Measurements from ENCODE around the gene GRIN3B.

GRIN3B gene

DNA sequence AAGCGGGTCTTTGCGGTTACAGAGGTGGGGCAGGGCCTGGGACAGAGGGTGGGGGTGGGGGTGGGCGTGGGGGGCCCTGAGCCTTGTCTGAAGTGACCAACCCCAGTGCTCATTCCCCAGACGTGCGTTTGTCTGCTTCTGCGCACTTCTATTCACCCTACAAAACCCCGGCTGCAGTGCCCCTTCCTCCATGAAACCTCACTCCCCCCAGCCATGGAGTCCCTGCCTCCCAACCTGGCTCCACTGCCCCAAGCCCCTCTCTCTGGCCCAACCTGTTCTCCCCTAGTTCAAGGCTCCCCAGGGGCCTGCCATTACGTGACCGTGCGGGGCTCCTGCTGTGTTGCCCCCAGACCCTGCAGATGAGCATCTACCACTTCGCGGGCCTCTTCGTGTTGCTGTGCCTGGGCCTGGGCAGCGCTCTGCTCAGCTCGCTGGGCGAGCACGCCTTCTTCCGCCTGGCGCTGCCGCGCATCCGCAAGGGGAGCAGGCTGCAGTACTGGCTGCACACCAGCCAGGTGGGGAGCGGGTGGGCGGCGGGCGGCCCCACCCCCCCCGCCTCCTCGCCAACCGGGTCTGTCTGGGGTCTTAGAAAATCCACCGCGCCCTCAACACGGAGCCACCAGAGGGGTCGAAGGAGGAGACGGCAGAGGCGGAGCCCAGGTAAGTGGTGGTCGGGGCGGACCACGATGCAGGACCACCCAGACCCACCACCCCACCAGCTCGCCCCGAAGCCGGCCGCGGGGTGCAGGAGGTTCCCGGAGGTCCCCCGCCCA is 8.2 kb downstream of the GRIN3B start:
- Histone ChIP-seq H3K27ac (no peak overlapping the region), H2AFZ (ENCODE audit: low read depth) (no peak overlapping the region), H3K4me1 (ENCODE audit: low read depth, poor library complexity, severe bottlenecking) (no peaks in the 10 kb centered on the region), H3K9ac (no peak overlapping the region), H3K4me3 (IDR thresholded peaks at IDR 0.05; ENCODE audit: insufficient read depth, low read depth, low read length) (no peak overlapping the region), H3K36me3 (ENCODE audit: insufficient read depth) (no peaks in the 10 kb centered on the region), H3K79me2 (ENCODE audit: insufficient read depth, low read depth) (no peaks in the 10 kb centered on the region), H3K4me2 (no peak overlapping the region), H4K20me1 (ENCODE audit: insufficient read depth) (no peaks in the 10 kb centered on the region), H3K27me3 (ENCODE audit: insufficient read depth, low read depth) (no peaks in the 10 kb centered on the region)
- TF ChIP-seq, protein P1, sequence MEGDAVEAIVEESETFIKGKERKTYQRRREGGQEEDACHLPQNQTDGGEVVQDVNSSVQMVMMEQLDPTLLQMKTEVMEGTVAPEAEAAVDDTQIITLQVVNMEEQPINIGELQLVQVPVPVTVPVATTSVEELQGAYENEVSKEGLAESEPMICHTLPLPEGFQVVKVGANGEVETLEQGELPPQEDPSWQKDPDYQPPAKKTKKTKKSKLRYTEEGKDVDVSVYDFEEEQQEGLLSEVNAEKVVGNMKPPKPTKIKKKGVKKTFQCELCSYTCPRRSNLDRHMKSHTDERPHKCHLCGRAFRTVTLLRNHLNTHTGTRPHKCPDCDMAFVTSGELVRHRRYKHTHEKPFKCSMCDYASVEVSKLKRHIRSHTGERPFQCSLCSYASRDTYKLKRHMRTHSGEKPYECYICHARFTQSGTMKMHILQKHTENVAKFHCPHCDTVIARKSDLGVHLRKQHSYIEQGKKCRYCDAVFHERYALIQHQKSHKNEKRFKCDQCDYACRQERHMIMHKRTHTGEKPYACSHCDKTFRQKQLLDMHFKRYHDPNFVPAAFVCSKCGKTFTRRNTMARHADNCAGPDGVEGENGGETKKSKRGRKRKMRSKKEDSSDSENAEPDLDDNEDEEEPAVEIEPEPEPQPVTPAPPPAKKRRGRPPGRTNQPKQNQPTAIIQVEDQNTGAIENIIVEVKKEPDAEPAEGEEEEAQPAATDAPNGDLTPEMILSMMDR (conservative IDR thresholded peaks at IDR 0.05; ENCODE audit: low read depth, low read length): no peak

DNA sequence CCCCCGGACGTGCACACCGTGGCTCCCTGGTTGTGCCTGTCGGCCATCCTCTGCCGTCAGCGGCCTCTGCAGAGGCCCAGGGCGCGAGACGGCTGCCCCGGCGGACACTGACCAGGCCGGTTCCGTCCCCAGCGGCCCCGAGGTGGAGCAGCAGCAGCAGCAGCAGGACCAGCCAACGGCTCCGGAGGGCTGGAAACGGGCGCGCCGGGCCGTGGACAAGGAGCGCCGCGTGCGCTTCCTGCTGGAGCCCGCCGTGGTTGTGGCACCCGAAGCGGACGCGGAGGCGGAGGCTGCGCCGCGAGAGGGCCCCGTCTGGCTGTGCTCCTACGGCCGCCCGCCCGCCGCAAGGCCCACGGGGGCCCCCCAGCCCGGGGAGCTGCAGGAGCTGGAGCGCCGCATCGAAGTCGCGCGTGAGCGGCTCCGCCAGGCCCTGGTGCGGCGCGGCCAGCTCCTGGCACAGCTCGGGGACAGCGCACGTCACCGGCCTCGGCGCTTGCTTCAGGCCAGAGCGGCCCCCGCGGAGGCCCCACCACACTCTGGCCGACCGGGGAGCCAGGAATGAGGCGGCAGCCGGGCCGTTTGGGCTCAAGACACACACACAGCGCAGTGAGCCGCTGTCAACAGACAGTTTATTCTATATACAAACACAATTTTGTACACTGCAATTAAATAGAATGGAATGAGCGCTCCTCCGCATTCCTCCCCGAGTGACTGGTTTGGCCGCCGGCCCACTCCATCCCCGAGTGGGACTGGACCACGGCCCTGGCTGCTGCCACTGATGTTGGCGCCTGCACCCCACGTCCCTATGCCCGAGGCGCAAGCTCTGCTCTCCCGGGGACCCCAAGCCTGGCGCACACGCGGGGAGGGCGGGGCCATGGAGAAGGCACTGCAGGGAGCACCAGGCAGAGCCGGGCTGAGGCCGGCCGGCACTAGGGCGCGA is 9.1 kb downstream of the GRIN3B start:
- TF ChIP-seq, protein P1 (conservative IDR thresholded peaks at IDR 0.05; ENCODE audit: low read depth, low read length): no peak
- Histone ChIP-seq H3K9ac (no peak overlapping the region), H3K4me1 (ENCODE audit: low read depth, poor library complexity, severe bottlenecking) (no peaks in the 10 kb centered on the region), H3K79me2 (ENCODE audit: insufficient read depth, low read depth) (no peaks in the 10 kb centered on the region), H4K20me1 (ENCODE audit: insufficient read depth) (no peaks in the 10 kb centered on the region), H3K27ac (no peak overlapping the region), H3K36me3 (ENCODE audit: insufficient read depth) (no peaks in the 10 kb centered on the region), H3K4me3 (IDR thresholded peaks at IDR 0.05; ENCODE audit: insufficient read depth, low read depth, low read length) (no peak overlapping the region), H3K27me3 (ENCODE audit: insufficient read depth, low read depth) (no peaks in the 10 kb centered on the region), H2AFZ (ENCODE audit: low read depth) (no peak overlapping the region), H3K4me2 (no peak overlapping the region)

DNA sequence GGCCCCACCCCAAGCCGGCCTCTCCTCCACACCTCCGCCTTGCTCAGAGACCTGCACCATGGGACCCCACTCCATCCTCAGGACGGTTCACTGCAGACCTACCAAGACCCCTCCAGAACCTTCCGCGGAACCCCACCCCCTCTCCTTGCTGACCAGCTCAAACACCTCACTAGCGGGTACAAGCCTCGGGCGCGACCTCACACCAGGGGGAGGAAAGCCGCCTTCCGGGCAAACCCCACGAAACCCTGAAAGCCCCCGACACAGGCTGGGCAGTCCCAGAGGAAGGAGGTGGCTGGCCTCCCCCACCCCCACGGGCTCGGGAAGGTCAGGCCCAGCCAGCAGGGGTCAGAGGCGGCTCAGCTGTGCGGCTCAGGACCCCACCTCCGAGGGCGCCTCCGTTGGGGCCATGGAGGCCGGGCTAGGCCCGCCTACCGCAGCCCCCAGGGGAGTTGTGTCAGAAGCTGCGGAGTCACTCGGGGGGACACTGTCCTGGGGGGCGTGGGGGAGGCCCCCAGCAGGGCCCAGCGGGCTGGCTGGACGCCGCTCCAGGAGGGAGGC is 9.8 kb downstream of the GRIN3B start:
- no peak overlapping the region for H3K4me3 ChIP-seq (IDR thresholded peaks at IDR 0.05; ENCODE audit: insufficient read depth, low read depth, low read length)
- H3K9ac ChIP-seq: no peak overlapping the region
- H2AFZ ChIP-seq (ENCODE audit: low read depth): no peak overlapping the region
- no peak overlapping the region for H3K27ac ChIP-seq
- no peaks in the 10 kb centered on the region for H3K4me1 ChIP-seq (ENCODE audit: low read depth, poor library complexity, severe bottlenecking)
- no peaks in the 10 kb centered on the region for H3K36me3 ChIP-seq (ENCODE audit: insufficient read depth)
- TF ChIP-seq, protein P1 (conservative IDR thresholded peaks at IDR 0.05; ENCODE audit: low read depth, low read length): no peak
- no peak overlapping the region for H3K4me2 ChIP-seq
- no peaks in the 10 kb centered on the region for H3K27me3 ChIP-seq (ENCODE audit: insufficient read depth, low read depth)
- H4K20me1 ChIP-seq (ENCODE audit: insufficient read depth): no peaks in the 10 kb centered on the region
- H3K79me2 ChIP-seq (ENCODE audit: insufficient read depth, low read depth): peaks cover 3% of the 10 kb centered on the region; the same call in 1 of the 2 replicates

DNA sequence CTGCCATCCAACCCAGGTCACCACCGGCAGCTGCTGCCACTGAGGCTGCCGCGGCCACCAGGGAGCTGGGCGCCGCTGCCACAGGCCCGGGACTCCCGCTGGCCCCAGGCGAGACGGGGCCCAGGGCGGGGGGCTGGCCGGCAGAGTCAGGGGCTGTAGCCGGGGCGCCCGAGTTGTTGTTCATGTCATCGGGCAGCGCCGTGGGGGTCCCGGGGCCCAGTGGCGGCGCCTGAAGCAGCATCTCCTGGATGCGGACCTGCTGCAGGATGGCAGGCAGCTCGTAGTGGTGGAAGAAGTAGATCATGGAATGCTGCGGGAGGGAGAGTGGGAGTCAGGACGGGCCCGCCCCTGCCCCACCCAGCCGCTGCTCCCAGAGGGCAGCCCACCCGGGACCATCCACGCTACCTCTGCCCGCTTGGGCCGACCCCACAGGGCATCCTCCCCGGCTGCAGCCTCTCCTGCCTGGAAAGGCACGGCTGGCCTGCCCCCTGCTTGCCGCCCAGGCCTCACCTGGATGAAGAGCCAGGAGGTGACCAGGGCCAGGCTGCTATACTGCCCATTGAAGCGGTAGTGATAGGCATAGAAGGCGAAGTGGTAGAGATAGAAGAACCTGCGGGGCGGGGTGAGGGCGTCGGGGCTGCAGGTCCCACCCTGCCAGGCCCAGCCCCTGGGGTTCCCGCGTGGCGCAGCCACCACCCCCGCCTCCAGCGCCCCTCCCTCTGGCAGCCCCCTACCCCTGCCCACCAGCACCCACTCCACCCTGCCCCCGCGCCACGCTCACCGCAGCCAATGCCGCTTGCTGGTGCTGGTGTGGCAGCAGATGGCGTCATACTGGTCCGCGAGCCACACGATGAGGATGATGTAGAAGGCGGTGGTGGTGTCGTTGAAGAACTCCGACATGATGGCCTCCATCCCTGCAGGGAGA is 10.6 kb downstream of the GRIN3B start:
- TF ChIP-seq, protein P1 (conservative IDR thresholded peaks at IDR 0.05; ENCODE audit: low read depth, low read length): no peak
- no peaks in the 10 kb centered on the region for H3K4me1 ChIP-seq (ENCODE audit: low read depth, poor library complexity, severe bottlenecking)

More for the DNA sequence above, 10.6 kb downstream of the GRIN3B start:
- H4K20me1 ChIP-seq (ENCODE audit: insufficient read depth): peaks cover 7% of the 10 kb centered on the region; the same call in 1 of the 2 replicates
- H3K27ac ChIP-seq: no peak overlapping the region
- no peak overlapping the region for H3K4me3 ChIP-seq (IDR thresholded peaks at IDR 0.05; ENCODE audit: insufficient read depth, low read depth, low read length)
- peaks cover 11% of the 10 kb centered on the region; the same call in 1 of the 2 replicates for H3K79me2 ChIP-seq (ENCODE audit: insufficient read depth, low read depth)
- H3K36me3 ChIP-seq (ENCODE audit: insufficient read depth): no peaks in the 10 kb centered on the region
- no peak overlapping the region for H3K9ac ChIP-seq
- H3K4me2 ChIP-seq: no peak overlapping the region
- no peaks in the 10 kb centered on the region for H3K27me3 ChIP-seq (ENCODE audit: insufficient read depth, low read depth)
- H2AFZ ChIP-seq (ENCODE audit: low read depth): no peak overlapping the region
